ENCODE measurements around the gene CSTF3. TPM values are rescaled to one million over a fixed set of nuclear protein-coding genes. Genes with fewer than 3 reads are reported as not detected.
"Not testable (repeated sequence)": the region's sequence is repeated elsewhere in the genome, so short reads cannot be mapped to it uniquely, and the experiment has no call there.

CSTF3 gene
- total RNA-seq = 28.3 TPM

DNA sequence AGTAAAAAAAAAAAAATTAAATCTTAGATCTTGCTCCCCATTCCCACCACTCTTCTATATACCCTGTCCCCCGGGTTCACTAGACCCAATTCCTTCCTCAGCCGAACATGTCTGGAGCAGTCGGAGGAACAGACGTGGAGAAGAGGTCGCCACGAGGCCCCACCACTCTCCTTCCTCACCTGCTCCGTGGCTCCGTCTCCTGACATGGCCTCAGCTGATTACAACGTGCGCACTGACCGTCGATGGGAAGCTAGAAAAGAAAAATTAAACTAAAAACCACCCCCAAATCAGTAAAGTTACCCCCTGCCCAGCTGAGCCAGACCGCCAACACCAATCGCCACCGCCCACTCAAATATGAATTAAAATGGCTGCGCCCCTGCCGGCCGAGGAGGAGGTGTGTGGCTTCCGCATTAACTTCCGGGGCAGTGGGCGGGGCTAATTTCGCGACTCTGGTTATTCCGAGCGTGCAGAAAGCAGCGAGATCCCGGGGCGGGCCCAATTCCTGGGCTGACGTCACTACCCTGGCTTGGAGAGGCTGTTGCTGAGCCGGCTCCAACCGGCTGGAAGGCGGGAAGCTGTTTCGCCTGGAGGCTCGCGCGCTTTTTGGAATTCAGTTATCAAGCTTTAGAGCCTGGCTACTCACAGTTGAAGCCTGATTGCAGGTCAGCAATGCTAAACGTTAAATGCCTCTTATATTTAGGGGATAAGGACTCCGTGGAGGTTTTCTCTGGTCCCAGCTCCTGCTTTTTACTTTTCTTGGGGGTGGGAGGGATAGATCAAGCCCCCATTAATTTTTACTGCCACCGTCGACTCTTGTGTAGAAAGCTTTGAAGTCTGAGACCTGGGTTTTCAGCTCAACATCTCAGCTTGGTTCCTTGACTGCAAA lies at the start of gene CSTF3:
CSTF3 (minus strand) TSS at position 361 of the 886 bp plus-strand sequence; CDS start at position 206, 155 bp downstream.
- ATAC-seq (peak; percentile 100), DNase-seq (ENCODE audit: low spot score) (peak; percentile 100)
- intact Hi-C loops (cut with DNase I) = no loop called here

DNA sequence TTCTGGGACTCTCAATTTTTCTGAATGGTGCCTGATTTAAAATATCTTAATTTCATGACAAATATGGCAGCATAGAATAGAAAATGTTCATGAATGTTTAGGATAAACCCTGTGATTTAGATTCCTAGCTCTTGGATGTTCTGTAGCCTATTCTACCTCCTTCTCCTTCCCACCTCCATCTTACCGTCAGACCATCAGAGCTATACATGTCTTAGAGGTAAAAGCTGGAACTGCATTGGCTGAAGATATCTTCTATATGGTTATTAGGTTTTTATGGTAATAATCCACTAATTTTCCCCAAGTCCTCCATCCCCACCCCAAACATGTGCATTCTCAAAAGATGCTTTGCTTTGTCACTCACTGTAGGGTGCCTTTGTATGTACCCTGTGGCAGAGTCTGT lies 46.9 kb upstream of the CSTF3 start:
- DNase-seq (ENCODE audit: low spot score) (no peak), ATAC-seq (no peak)
- intact Hi-C loops (cut with DNase I) = no loop called here

DNA sequence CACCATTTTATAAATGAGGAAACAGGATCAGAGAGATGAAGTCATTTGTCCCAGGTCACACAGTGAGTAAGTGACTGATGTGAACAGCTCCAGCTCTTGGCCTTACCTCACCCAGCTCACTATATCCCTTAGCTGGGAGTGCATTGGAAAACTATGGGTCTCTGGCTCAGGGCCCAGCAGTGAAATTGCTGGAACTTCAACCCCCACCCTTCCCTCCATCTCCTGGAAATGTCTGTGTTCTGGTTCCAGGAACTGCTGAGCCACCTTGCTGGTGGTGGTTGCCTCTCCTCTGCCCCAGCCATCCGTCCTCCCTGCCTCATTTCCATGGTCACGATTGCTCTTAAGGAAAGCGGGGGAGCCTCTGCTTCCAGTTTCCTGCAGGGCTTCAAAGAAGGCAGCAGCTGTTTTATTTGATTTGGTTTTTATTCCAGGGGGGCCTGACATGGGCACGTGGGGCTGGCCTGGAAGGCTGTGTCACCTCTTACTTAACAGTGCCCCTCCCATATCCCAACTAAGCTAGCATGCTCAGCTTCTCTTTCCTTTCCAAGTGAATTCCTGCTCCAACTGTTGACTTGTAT lies 46.2 kb upstream of the CSTF3 start:
- ATAC-seq = no peak
- intact Hi-C loops (cut with DNase I) = no loop called here
- DNase-seq (ENCODE audit: low spot score) = no peak

DNA sequence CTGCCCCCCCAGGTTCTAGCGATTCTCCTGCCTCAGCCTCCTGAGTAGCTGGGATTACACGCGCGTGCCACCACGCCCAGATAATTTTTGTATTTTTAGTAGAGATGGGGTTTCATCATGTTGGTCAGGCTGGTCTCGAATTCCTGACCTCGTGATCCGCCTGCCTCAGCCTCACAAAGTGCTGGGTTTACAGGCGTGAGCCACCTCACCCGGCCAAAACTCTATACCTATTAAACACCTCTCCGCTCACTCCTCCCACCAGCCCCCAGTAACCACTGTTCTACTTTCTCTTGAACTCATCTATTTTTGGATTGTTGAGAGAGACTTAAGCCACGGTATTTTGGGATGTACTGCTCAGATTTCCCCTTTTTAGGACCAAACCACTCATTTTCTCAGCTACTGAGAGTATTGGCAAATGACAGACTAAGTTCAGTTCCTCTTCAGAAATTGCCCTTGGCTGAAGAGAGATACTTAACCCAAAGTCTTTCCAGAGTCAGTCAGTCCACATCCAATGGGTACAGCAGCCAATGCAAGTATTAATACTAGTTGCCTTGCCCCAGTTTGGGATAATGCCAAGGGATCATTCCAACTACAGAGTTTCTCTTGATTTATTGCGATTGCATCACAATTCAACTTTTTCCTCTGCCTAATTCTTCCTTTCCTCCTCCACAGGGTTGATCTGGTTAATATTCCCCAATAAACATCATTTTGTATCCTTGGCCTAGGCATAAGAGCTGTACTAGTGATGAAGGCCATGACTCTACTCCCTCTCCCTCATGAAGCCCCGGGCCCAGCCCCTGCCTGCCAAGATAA lies 36.8 kb upstream of the CSTF3 start:
- intact Hi-C loops (cut with DNase I) = no loop called here
- ATAC-seq (peak; percentile 38), DNase-seq (ENCODE audit: low spot score) (no peak)

DNA sequence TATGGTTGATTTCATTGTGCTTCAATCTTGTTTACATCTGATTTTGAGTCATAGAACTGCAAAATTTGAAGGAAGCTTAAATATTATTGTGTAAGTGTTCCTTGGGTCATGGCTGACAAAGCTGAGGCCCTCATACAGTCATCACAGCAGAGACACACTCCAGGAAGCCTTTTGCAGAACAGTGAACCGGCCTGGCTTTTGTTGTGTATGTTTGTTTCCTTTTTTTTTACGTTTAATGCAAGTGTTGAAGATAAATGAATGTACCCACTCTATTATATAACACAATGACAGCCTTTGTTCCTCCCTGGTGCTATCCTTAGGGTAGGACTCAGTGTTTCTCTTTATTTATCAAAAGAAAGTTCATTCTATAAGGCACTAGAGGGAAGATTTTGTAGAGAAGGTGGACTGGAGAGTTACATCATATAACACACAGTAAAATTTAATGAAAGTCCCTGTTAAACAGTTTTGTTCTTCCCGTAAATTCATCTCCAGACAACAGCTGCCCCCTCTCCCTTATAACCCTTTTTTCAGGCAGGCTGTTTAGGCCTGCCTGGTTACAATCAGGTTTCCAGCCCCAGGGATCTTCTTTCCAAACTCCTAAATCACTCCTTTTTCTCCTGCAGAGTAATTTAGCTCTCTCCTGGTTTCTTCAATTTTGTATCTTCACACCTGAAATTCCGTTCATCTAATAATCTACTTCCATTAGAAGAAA lies 34.3 kb upstream of the CSTF3 start:
- DNase-seq (ENCODE audit: low spot score) (no peak), ATAC-seq (peak; percentile 17)
- intact Hi-C loops (cut with DNase I) = no loop called here

DNA sequence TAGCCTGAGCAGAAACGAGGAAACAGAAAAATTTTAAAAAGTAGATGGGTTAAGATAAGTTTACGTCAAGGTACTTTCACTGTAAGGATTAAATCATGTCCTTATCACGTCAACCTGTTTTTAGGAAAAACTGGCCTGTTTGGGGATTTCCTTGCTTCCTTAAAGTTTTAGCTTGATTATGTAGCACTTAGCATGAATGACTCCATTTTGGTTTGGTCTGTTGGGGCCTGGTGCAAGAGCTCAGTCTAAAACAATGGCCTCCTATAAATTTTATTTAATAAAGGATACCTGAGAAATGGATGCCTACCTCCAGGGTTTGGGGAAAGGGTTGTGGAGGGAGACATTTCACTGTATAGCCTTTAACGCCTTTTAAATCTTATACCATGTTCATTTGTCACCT lies 33.2 kb upstream of the CSTF3 start:
- intact Hi-C loops (cut with DNase I) = no loop called here
- DNase-seq (ENCODE audit: low spot score) = no peak
- ATAC-seq = no peak

DNA sequence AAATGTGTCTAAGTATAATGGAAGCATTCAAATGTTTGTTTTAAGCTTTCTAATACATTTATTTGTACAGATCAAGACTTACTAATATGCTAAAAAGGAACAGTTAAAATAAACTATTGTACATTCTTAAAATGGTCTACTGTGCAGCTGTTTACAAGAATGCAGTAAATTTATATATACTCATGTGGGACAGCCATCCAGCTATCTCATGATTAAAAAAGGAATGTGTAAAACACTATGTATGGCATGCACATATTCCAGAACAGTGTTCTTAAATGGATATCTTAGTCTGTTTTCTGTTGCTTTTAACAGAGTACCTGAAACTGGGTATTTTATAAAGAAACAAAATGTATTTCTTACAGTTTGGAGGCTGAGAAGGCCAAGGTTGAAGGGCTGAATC lies 30.2 kb upstream of the CSTF3 start:
- no peak for ATAC-seq
- intact Hi-C loops (cut with DNase I) = no loop called here
- no peak for DNase-seq (ENCODE audit: low spot score)

DNA sequence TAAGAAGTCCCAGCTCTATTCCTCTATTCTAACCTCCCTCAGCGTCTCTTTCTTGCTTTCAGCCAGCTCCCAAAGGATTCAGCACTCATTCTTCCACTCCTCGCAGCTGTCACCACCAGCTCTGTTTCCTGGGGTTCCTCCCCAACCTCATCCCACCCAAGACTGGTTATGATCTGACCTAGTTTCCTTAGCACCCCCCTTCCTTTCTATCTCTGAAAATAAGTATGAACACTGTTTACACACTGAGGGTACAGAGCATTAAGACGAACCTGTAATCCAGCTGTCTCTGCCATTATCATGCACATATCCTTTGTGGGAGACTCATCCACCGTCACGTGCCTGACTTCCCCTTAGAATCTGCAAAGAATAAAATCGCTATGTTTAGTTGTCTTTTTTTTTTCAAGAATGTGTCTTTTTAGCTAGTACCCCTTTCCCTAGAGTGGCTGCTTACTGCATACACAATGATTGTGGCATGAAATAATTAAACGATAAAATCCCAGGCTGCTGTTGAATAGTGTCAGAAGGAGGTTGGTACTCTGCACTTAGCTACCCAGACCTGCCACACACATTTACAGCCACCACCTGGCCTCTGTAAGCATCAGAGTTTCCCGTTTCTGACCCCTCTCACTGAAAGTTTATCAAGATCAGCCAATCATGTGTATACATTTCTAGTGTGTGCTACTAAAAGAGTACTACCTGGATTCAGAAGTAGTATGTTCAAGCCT lies 26.9 kb upstream of the CSTF3 start:
- ATAC-seq (no peak), DNase-seq (ENCODE audit: low spot score) (no peak)
- intact Hi-C loops (cut with DNase I) = no loop called here

DNA sequence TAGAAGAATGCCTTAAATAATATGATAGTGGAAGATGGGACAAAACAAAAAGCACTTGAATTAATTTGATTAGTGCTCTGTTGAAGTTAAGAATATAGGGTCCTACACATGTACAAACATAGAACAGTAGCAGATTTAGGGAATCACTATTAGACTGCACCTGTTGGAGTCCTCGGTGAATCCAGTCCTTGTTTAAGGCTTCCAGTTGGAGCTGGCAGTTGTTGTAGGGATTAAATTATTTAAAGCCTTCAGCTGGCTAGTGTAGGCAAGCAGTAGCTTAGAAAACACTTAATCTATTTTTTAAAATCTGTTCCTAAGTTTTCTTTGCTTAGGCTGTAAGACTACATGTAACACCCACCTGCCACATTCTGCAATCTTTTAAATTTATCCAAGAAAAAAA lies 24.5 kb upstream of the CSTF3 start:
- intact Hi-C loops (cut with DNase I) = no loop called here
- DNase-seq (ENCODE audit: low spot score) (no peak), ATAC-seq (no peak)

DNA sequence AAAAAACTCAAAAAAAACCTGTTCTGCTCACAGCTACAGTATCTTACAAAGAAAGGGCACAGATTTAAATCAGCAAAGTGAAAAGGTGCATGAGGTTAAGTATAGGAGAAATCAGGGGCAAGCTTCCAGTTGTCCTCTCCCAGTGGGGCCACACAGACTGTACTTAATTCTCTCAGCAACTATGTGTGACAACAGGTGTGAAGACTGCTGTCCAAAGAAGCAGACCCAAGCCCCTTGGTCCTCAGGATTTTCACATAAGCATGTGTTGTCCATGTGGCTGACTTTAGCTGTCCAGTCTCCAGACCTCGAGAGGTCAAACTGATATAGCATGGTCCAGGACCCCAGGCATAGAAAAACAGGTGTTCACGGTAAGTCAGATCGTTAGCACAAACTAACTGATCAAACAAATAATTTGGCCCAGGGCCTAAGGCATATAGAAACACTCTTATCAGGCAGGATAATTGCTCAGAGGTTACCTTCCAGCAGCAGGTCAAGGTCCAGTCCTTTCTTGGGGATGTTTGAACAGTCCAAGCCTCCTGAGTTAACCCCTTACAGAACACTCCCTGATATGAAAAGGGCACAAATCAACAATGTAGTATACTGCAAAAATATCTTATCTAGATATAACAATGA lies 21.1 kb upstream of the CSTF3 start:
- intact Hi-C loops (cut with DNase I) = no loop called here
- ATAC-seq = no peak
- no peak for DNase-seq (ENCODE audit: low spot score)

DNA sequence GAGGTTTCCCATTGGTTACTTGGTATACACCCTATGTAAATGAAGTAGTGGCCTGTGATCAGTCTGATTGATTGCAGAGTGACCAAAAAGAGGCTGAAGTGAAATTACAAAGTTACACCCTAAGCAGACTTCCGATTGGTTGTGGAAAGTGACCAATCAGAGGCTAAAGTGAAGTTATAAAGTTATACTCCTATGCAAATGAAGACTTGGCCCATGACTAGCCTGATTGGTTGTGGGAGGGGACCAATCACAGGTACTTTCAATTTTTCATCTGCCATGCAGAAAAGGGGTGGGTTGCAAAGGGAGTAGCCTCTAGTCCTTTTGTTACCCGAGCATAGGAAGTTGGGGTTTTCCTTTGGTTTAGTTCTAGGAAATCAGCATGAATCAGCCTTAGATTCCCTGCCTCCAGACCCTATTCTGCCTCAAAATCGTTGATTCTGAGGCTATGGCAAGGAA lies 18.1 kb upstream of the CSTF3 start:
- intact Hi-C loops (cut with DNase I) = no loop called here
- DNase-seq (ENCODE audit: low spot score) (no peak), ATAC-seq (no peak)

DNA sequence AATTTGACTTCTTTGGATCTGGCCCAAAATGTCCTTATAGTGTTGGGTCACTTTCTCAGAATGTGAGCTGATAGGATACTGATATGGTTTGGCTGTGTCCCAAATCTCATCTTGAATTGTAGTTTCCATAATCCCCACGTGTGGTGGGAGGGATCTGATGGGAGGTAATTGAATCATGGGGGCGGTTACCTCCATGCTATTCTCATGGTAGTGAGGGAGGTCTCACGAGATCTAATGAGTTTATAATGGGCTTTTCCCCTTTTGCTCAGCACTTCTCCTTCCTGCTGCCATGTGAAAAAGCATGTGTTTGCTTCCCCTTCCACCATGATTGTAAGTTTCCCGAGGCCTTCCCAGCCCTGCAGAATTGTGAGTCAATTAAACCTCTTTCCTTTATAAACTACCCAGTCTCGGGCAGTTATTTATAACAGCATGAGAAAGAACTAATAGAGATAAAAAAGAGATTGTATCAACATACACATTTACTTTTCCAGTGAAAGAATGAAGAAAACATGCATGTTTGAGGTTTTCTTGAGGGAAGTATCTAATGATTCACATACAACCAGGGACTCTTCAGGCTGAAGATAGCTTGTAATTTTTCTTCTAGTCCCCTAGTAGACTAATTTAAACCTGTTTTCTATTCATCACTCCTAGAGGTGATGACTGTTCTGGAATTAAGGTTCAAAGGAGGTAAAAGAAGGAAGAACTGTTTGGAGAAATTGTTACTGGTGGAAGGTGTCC lies 17.3 kb upstream of the CSTF3 start:
- intact Hi-C loops (cut with DNase I) = no loop called here
- ATAC-seq (no peak), DNase-seq (ENCODE audit: low spot score) (no peak)

DNA sequence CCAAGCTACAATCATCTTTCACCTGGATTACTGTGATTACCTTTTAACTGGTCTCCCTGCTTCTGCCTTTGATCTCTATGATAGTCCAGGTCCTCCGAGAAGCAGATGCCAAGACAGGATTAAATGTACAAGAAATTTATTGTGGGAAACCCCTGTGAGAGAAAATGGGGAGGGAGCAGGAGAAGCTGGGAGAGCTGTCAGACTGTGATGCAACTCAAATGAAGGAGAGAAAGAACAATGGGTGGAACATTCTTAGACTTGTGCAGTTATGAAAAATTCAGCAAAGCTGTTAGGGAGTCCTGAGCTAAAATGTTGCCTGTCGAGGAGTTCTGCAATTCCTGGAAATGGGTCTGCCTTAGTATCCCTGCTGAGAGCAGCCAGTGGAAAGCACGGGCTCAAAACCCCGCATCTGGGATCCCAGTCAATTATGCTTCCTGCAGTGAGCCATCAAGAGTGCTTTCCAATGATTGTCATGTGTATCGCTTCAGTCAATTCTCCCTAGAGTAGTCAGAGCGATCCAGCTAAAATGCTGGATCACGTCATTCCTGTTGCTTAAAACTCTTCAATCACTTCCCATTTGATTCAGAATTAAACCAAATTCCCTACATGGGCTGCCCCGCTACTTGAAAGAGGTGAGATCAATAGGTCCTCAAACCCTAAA lies 16.5 kb upstream of the CSTF3 start:
- intact Hi-C loops (cut with DNase I) = no loop called here
- DNase-seq (ENCODE audit: low spot score) = no peak
- no peak for ATAC-seq

DNA sequence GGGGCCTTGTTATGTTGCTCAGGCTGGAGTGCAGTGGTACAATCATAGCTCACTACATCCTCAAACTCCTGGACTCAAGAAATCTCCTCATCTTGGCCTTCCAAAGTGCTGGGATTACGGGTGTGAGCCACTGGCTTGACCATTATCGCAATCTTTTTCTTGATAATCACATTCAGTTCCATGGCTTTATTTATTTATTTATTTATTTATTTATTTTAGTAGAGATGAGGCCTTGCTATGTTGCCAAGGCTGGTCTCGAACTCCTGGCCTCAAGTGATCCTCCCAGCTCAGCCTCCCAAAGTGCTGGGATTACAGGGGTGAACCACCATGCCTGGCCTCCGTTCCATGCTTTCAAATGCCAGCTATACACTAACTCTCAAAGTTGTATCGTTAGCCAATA lies 15.5 kb upstream of the CSTF3 start:
- DNase-seq (ENCODE audit: low spot score); intact Hi-C loops (cut with DNase I); ATAC-seq: not testable (repeated sequence)

DNA sequence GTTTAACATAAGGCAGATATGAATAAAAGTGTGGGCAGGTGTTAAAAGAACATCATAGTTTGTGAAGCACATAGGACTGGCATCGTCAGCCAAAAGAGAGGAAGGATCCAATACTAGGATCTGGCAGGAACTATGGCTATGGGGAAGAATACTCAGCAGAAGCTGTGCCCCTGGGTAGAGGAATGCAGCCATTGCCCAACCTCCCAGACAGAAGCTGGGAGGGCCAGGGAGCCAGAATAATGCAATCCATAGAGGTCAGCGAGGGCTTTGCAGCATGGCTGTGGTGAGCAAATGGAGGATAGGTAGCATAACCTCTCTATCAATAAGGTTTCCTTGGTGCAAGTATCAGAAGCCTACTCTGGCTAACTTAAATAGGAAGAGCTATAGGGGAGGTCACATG lies 11.7 kb upstream of the CSTF3 start:
- peak; percentile 53 for ATAC-seq
- intact Hi-C loops (cut with DNase I) = no loop called here

DNA sequence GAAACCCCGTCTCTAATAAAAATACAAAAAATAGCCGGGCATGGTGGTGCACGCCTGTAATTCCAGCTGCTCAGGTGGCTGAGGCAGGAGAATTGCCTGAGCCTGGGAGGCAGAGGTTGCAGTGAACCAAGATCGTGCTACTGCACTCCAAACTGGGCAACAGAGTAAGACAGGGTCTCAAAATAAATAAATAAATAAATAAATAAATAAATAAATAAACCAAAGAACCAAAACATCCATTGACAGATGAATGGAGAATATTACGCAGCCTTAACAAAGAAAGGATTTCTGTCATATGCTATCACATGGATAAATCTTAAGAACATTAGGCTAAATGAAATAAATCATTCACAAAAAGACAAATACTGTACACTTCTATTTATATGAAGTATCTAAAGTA lies 11.1 kb upstream of the CSTF3 start:
- DNase-seq (ENCODE audit: low spot score) (no peak), ATAC-seq (no peak)
- intact Hi-C loops (cut with DNase I) = no loop called here

More for the DNA sequence above, 11.7 kb upstream of the CSTF3 start:
- DNase-seq (ENCODE audit: low spot score) = no peak

DNA sequence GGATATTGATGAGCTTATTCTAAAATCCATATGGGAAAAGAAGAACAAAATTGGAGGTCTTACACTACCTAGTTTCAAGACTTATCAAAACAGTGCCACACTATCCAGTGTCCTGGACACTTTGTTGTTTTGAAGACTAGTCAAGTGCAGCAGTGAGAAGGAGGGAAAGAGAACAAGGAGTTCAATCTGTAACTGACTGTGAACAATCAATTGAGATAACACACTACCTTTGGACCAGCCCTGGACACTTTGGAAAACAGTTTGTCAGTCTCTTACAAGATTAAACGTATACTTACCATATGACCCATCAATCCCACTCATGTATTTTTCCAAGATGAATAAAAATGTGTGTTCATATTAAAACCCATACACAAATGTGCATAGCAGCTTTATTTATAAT lies 10.0 kb upstream of the CSTF3 start:
- intact Hi-C loops (cut with DNase I) = no loop called here
- no peak for ATAC-seq

More for the DNA sequence above, 10.0 kb upstream of the CSTF3 start:
- DNase-seq (ENCODE audit: low spot score) = no peak

All from sciatic nerve (tissue), 2 donors.